OCI-LY1 (cell line): ENCODE measurements around the gene ZMIZ1.

Source experiments
- H2AFZ ChIP-seq: fragments of 200-600 bp; sonication (generic), shearing (Covaris generic); 2 replicates; pipeline ENCODE4 v1.6.0; 2014; ENCODE audit warnings: antibody characterized with exemption, mild to moderate bottlenecking, low read length
- H3F3A ChIP-seq: fragments of 200-600 bp; sonication (generic), shearing (Covaris generic); 2 replicates; pipeline ENCODE4 v1.6.0; 2014; ENCODE audit warnings: mild to moderate bottlenecking, antibody characterized with exemption, low read length, moderate library complexity; ENCODE audit not compliant: insufficient read depth
- H3K27ac ChIP-seq: fragments of 200-600 bp; sonication (generic); 2 replicates; pipeline ENCODE4 v1.5.1; 2014; ENCODE audit warnings: low read length, mixed run types, mild to moderate bottlenecking, low read depth; ENCODE audit not compliant: poor library complexity, severe bottlenecking
- H3K27me3 ChIP-seq: fragments of 200-600 bp; sonication (generic); 2 replicates; pipeline ENCODE4 v1.6.0; 2014; ENCODE audit warnings: antibody characterized with exemption, mild to moderate bottlenecking, low read length, moderate library complexity; ENCODE audit not compliant: insufficient read depth
- H3K36me3 ChIP-seq: fragments of 200-600 bp; sonication (generic); 2 replicates; pipeline ENCODE4 v1.6.1; 2014; ENCODE audit warnings: mild to moderate bottlenecking, antibody characterized with exemption, low read length, moderate library complexity, mixed read lengths; ENCODE audit not compliant: insufficient read depth
- H3K4me1 ChIP-seq: fragments of 200-600 bp; sonication (generic); 2 replicates; pipeline ENCODE4 v1.5.1; 2014; ENCODE audit warnings: mild to moderate bottlenecking, low read length, moderate library complexity; ENCODE audit not compliant: insufficient read depth, severe bottlenecking
- H3K4me2 ChIP-seq: fragments of 200-600 bp; sonication (generic), shearing (Covaris generic); 2 replicates; pipeline ENCODE4 v1.6.1; 2014; ENCODE audit warnings: low read length
- H3K4me3 ChIP-seq: fragments of 200-600 bp; sonication (generic); 2 replicates; pipeline ENCODE4 v1.5.1; 2014; ENCODE audit warnings: low read length, low read depth, mild to moderate bottlenecking, mixed read lengths; ENCODE audit not compliant: poor library complexity, severe bottlenecking
- H3K79me2 ChIP-seq: fragments of 200-600 bp; shearing (Covaris generic); 2 replicates; pipeline ENCODE4 v1.6.1; 2016; ENCODE audit warnings: mixed run types, low read length, mixed read lengths; ENCODE audit not compliant: insufficient read depth
- H3K9ac ChIP-seq: fragments of 200-600 bp; sonication (generic), shearing (Covaris generic); 2 replicates; pipeline ENCODE4 v1.6.1; 2014; ENCODE audit warnings: mild to moderate bottlenecking, low read length, mixed read lengths
- H3K9me2 ChIP-seq: fragments of 200-600 bp; sonication (generic), shearing (Covaris generic); 2 replicates; pipeline ENCODE4 v1.6.1; 2014; ENCODE audit warnings: low read depth, mild to moderate bottlenecking, low read length, mixed read lengths
- H3K9me3 ChIP-seq: fragments of 200-600 bp; shearing (Covaris generic); 2 replicates; pipeline ENCODE4 v1.6.1; 2014; ENCODE audit warnings: low read length, mixed read lengths
- H4K20me1 ChIP-seq: fragments of 200-600 bp; sonication (generic), shearing (Covaris generic); 2 replicates; pipeline ENCODE4 v1.6.0; 2016; ENCODE audit warnings: mild to moderate bottlenecking, low read length; ENCODE audit not compliant: insufficient read depth
- CTCF ChIP-seq: fragments of 200-600 bp; sonication (generic), shearing (Covaris generic); IDR thresholded peaks from 2 replicates; pipeline ENCODE4 v1.5.1; 2017; ENCODE audit warnings: mild to moderate bottlenecking, antibody characterized with exemption, low read length, moderate library complexity, mixed read lengths
- EZH2 ChIP-seq: fragments of 200-600 bp; sonication (generic), shearing (Covaris generic); IDR thresholded peaks from 2 replicates; pipeline ENCODE4 v1.8.0; 2017; ENCODE audit warnings: borderline replicate concordance, mixed run types, mild to moderate bottlenecking, antibody characterized with exemption, low read length, moderate library complexity, mixed read lengths

ZMIZ1 gene

GRCh38 chr10:79145174-79145483, 76.4 kb downstream of the ZMIZ1 start:
- no peaks in the 10 kb centered on the region for H3K4me1 ChIP-seq
- no peaks in the 10 kb centered on the region for H3K36me3 ChIP-seq
- H3K27me3 ChIP-seq: no peaks in the 10 kb centered on the region
- TF ChIP-seq EZH2: no peak
- TF ChIP-seq CTCF: no peak
- no peaks in the 10 kb centered on the region for H3K9me2 ChIP-seq
- no peak overlapping the region for H3K27ac ChIP-seq
- no peak overlapping the region for H3K4me3 ChIP-seq
- no peaks in the 10 kb centered on the region for H4K20me1 ChIP-seq
- H3F3A ChIP-seq: no peaks in the 10 kb centered on the region
- no peak overlapping the region for H2AFZ ChIP-seq
- no peaks in the 10 kb centered on the region for H3K79me2 ChIP-seq
- no peak overlapping the region for H3K9ac ChIP-seq
- H3K9me3 ChIP-seq: no peaks in the 10 kb centered on the region
- H3K4me2 ChIP-seq: no peak overlapping the region

- Histone ChIP-seq H3K79me2 (no peaks in the 10 kb centered on the region), H3K4me1 (no peaks in the 10 kb centered on the region), H2AFZ (no peak overlapping the region), H3K36me3 (no peaks in the 10 kb centered on the region), H3F3A (no peaks in the 10 kb centered on the region), H3K9me3 (no peaks in the 10 kb centered on the region), H3K4me2 (no peak overlapping the region), H3K27ac (no peak overlapping the region), H3K9ac (no peak overlapping the region), H4K20me1 (no peaks in the 10 kb centered on the region), H3K4me3 (no peak overlapping the region), H3K27me3 (no peaks in the 10 kb centered on the region), H3K9me2 (no peaks in the 10 kb centered on the region)
- no peak for TF ChIP-seq CTCF
- TF ChIP-seq EZH2: no peak
Observed at GRCh38 chr10:79145517-79146470, 77.0 kb downstream of the ZMIZ1 start.

- Histone ChIP-seq H3K27me3 (no peaks in the 10 kb centered on the region), H3K9me3 (no peaks in the 10 kb centered on the region), H3K4me1 (no peaks in the 10 kb centered on the region), H3K4me3 (no peak overlapping the region), H3K4me2 (no peak overlapping the region), H3K9ac (no peak overlapping the region), H2AFZ (no peak overlapping the region), H4K20me1 (no peaks in the 10 kb centered on the region), H3K79me2 (no peaks in the 10 kb centered on the region), H3K9me2 (no peaks in the 10 kb centered on the region), H3F3A (no peaks in the 10 kb centered on the region), H3K27ac (no peak overlapping the region), H3K36me3 (no peaks in the 10 kb centered on the region)
- no peak for TF ChIP-seq EZH2
- TF ChIP-seq CTCF: no peak
Observed at GRCh38 chr10:79146611-79147130, 77.9 kb downstream of the ZMIZ1 start.
